ENCODE measurements around the gene USP3.
A peak's percentile ranks its signal among the peaks of the same experiment; 100 is the strongest.
"Not testable (repeated sequence)": the region's sequence is repeated elsewhere in the genome, so short reads cannot be mapped to it uniquely, and the experiment has no call there.

USP3 gene

GRCh38 chr15:63478243-63478642 is 26.1 kb upstream of the USP3 start:
- no peak for DNase-seq

GRCh38 chr15:63480441-63480821 is 24.0 kb upstream of the USP3 start:
- no peak for DNase-seq

GRCh38 chr15:63481105-63481810 is 23.1 kb upstream of the USP3 start:
- DNase-seq, result no peak

- no peak for DNase-seq
These were observed 21.5 kb upstream of the USP3 start for GRCh38 chr15:63482874-63483323.

GRCh38 chr15:63483521-63484371 is 20.6 kb upstream of the USP3 start:
- no peak for DNase-seq

- DNase-seq, result no peak
These were observed 19.8 kb upstream of the USP3 start for GRCh38 chr15:63484433-63485186.

- peak; percentile 87 for DNase-seq
These were observed 17.2 kb upstream of the USP3 start for GRCh38 chr15:63487076-63487757.

- not testable (repeated sequence) for DNase-seq
These were observed 16.5 kb upstream of the USP3 start for GRCh38 chr15:63487758-63488397.

- no peak for DNase-seq
These were observed 15.9 kb upstream of the USP3 start for GRCh38 chr15:63488398-63488960.

- no peak for DNase-seq
These were observed 15.0 kb upstream of the USP3 start for GRCh38 chr15:63489352-63489751.

GRCh38 chr15:63490345-63491034 is 13.9 kb upstream of the USP3 start:
- no peak for DNase-seq

- DNase-seq, result no peak
These were observed 13.1 kb upstream of the USP3 start for GRCh38 chr15:63491116-63491827.

GRCh38 chr15:63491979-63492378 is 12.4 kb upstream of the USP3 start:
- DNase-seq, result no peak

GRCh38 chr15:63492541-63493077 is 11.8 kb upstream of the USP3 start:
- DNase-seq, result no peak

GRCh38 chr15:63493436-63493835 is 11.0 kb upstream of the USP3 start:
- no peak for DNase-seq

GRCh38 chr15:63494408-63494807 is 10.0 kb upstream of the USP3 start:
- DNase-seq, result no peak

GRCh38 chr15:63495343-63495742 is 9.1 kb upstream of the USP3 start:
- DNase-seq, result no peak

GRCh38 chr15:63495780-63496488 is 8.5 kb upstream of the USP3 start:
- DNase-seq, result no peak

- peak; percentile 69 for DNase-seq
These were observed 6.5 kb upstream of the USP3 start for GRCh38 chr15:63497642-63498467.
